Glutamatergic neuron (in vitro differentiated cells): ENCODE results near the gene IP6K1. TPM values are rescaled to one million over a fixed set of nuclear protein-coding genes. Genes with fewer than 3 reads are reported as not detected.

Experiments used
- DNase-seq: peaks from one replicate; pipeline ENCODE4 v3.0.0; 2022
- H3K27ac Mint-ChIP-seq: one replicate; pipeline ENCODE4 v1.8.0; 2020; ENCODE audit warnings: mild to moderate bottlenecking, mixed read lengths, inconsistent platforms; ENCODE audit not compliant: unreplicated experiment
- H3K27me3 Mint-ChIP-seq: one replicate; pipeline ENCODE4 v1.8.0; 2020; ENCODE audit warnings: mild to moderate bottlenecking, moderate library complexity, mixed read lengths, inconsistent platforms; ENCODE audit not compliant: unreplicated experiment
- H3K36me3 Mint-ChIP-seq: one replicate; pipeline ENCODE4 v1.8.0; 2020; ENCODE audit warnings: mild to moderate bottlenecking, mixed read lengths, inconsistent platforms; ENCODE audit not compliant: unreplicated experiment
- H3K4me1 Mint-ChIP-seq: one replicate; pipeline ENCODE4 v1.8.0; 2020; ENCODE audit warnings: mild to moderate bottlenecking, low read depth, mixed read lengths, inconsistent platforms; ENCODE audit not compliant: unreplicated experiment
- H3K4me3 Mint-ChIP-seq: one replicate; pipeline ENCODE4 v1.8.0; 2020; ENCODE audit warnings: mild to moderate bottlenecking, mixed read lengths, inconsistent platforms; ENCODE audit not compliant: unreplicated experiment
- H3K9me3 Mint-ChIP-seq: one replicate; pipeline ENCODE4 v1.8.0; 2020; ENCODE audit warnings: mild to moderate bottlenecking, moderate library complexity, mixed read lengths, inconsistent platforms; ENCODE audit not compliant: unreplicated experiment
- total RNA-seq: library from RNA; stranded (reverse); fragmentation: NEBNext Ultra II Directional; extraction: Animal tissue kit (Norgen Biotek cat#: 25700); gene quantifications from one replicate; pipeline ENCODE4 v1.2.1, GENCODE V29; 2021; ENCODE audit not compliant: unreplicated experiment
- TF ChIP-seq, protein P1 (sequence below): fragments of 200-600 bp; sonication (generic); IDR thresholded peaks from one replicate; pipeline ENCODE4 v1.5.0; 2021; ENCODE audit not compliant: partially characterized antibody, unreplicated experiment

Gene IP6K1
- total RNA-seq, 1 donor from 2014 or later = 44.6 TPM

DNA sequence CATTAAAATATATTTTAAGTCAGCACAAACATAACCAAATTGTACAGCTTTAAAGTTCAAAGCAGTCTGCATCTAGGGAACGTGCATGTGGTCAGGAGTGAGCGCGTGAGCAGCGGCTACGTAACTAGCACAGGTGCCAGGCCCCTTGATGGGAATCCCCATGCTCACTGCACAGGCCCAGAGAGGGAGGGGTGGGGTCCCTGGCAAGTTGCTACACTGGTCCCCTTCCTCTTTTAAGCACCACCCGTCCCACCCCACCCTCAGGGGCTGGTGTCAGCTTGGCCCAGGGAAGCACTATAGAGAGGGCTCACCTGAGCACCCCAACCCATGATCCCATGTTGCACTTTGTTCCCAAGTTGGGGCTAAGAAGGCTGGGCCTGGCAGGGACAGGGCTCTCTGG lies 61.8 kb downstream of the IP6K1 start:
- Mint-ChIP-seq H3K9me3 (peaks cover 12% of the 10 kb centered on the region), H3K4me1 (peaks cover 3% of the 10 kb centered on the region), H3K36me3 (no peaks in the 10 kb centered on the region), H3K4me3 (peak overlapping the region; percentile 94), H3K27me3 (peaks cover 13% of the 10 kb centered on the region), H3K27ac (peak overlapping the region; percentile 87)
- DNase-seq = no peak
- TF ChIP-seq, protein P1, sequence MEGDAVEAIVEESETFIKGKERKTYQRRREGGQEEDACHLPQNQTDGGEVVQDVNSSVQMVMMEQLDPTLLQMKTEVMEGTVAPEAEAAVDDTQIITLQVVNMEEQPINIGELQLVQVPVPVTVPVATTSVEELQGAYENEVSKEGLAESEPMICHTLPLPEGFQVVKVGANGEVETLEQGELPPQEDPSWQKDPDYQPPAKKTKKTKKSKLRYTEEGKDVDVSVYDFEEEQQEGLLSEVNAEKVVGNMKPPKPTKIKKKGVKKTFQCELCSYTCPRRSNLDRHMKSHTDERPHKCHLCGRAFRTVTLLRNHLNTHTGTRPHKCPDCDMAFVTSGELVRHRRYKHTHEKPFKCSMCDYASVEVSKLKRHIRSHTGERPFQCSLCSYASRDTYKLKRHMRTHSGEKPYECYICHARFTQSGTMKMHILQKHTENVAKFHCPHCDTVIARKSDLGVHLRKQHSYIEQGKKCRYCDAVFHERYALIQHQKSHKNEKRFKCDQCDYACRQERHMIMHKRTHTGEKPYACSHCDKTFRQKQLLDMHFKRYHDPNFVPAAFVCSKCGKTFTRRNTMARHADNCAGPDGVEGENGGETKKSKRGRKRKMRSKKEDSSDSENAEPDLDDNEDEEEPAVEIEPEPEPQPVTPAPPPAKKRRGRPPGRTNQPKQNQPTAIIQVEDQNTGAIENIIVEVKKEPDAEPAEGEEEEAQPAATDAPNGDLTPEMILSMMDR = no peak

DNA sequence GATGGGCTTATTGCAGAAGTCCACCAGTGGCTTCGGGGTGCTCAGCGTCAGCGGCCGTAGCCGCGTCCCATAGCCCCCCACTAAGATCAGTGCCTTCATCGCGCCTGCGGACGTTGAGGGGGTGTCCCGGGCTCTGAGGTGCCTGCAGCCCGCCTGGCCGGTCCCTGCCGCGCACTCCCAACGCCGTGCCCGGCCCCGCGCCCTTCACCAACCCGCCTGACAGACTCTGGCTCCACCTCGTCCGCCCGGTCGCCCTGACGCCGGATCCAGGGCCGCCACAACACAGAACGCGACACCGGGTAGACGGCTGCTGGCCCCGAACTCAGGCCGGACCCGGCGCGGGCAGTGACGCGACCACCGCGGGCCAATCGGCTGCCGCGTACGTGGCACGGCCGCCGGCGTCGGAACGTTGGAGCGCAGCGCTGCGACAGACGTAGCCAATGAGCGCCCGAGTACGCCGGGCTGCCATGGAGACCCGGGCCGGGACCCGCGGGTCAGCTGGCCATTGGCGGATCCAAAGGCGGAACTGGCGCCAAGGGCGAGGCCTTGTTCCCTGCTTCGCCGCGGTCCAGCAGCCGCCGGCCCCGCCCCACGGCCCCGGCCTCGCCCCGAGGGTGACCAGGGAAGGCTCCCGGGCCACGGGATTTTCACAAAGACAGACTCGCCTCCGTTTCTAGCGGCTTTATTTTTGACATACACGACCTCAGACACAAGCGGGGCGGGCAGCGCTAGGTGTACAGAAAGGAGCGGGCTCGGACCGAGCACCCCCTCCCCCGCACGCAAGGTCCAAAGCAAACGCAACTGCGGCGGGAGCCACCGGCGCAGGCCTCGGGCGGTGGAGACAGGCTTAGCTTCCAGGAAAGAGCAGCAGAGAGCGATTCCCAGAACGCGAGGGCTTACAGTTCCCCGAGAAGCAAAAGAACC lies 62.5 kb downstream of the IP6K1 start, which contains the start of gene GMPPB:
Gene GMPPB, minus strand, starts transcription at position 324 of the 924 bp plus-strand sequence. Its CDS starts 225 bp downstream, at position 99.
- peaks cover 3% of the 10 kb centered on the region for H3K4me1 Mint-ChIP-seq
- peaks cover 15% of the 10 kb centered on the region for H3K27me3 Mint-ChIP-seq
- peaks cover 16% of the 10 kb centered on the region for H3K9me3 Mint-ChIP-seq
- H3K36me3 Mint-ChIP-seq = no peaks in the 10 kb centered on the region
- peak within 1 kb of the TSS; percentile 94 for H3K4me3 Mint-ChIP-seq
- H3K27ac Mint-ChIP-seq = peak within 1 kb of the TSS; percentile 87
- peak; percentile 97 for DNase-seq
- TF ChIP-seq, protein P1 = no peak

DNA sequence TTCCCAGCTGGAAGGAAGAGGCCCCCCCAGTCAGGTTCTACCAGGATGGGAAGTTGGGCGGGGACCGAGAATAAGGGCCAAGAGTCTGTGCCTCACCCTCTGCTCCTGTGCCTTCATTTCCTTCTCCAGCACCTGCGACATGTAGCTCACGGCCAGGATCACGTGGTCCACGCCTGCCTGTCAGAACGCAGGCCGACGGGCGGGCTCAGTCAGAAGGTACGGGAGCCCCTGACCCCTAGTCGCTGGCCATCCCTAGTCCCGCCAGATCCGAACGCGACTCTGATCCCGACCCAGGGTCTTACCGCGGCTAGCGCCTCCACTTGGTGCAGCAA lies 63.1 kb downstream of the IP6K1 start:
- Mint-ChIP-seq H3K4me1 (peaks cover 7% of the 10 kb centered on the region), H3K27me3 (peaks cover 19% of the 10 kb centered on the region), H3K9me3 (peaks cover 16% of the 10 kb centered on the region), H3K4me3 (peak overlapping the region; percentile 94), H3K27ac (peak overlapping the region; percentile 86), H3K36me3 (no peaks in the 10 kb centered on the region)
- TF ChIP-seq, protein P1 = no peak
- DNase-seq = peak; percentile 59

DNA sequence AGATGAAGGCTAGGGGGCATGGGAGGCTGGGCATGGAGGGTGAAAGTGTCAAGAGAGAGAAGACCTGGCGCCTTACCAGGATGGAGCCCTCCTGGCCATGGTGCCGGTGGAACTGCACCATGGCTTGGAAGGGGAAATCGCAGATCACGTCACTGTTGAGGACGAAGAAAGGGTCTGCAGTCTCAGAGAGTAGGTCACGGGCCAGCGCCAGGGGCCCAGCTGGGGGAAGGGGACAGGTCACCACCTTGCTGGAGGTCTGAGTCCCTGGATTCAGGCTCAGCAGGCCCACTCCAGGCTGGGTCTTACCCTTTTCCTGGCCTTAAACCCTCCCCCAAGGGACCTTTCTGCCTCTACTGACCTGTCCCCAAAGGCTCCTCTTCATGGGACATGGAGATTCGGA lies 63.4 kb downstream of the IP6K1 start:
- TF ChIP-seq, protein P1 = no peak
- Mint-ChIP-seq H3K4me1 (peaks cover 7% of the 10 kb centered on the region), H3K27ac (peak overlapping the region; percentile 33), H3K27me3 (peaks cover 19% of the 10 kb centered on the region), H3K36me3 (no peaks in the 10 kb centered on the region), H3K4me3 (peak overlapping the region; percentile 94), H3K9me3 (peaks cover 16% of the 10 kb centered on the region)
- no peak for DNase-seq
